ENCODE measurements around the gene SVOP. TPM values are rescaled to one million over a fixed set of nuclear protein-coding genes. Genes with fewer than 3 reads are reported as not detected.
"Not testable (repeated sequence)": the region's sequence is repeated elsewhere in the genome, so short reads cannot be mapped to it uniquely, and the experiment has no call there.

The SVOP gene
- total RNA-seq, 2 donors from 2014 or later = not detected

- Mint-ChIP-seq H3K27ac (no peak overlapping the region), H3K9me3 (peaks cover under 1 to 5% of the 10 kb centered on the region in 2 donors), H3K36me3 (no peaks in the 10 kb centered on the region)
- DNase-seq (ENCODE audit: low spot score in 2 of 2) = no peak
- no peak for ATAC-seq
These were observed 130.7 kb downstream of the SVOP start for GRCh38 chr12:108890208-108890607.

- ATAC-seq = no peak
- no peaks in the 10 kb centered on the region for H3K36me3 Mint-ChIP-seq
- DNase-seq (ENCODE audit: low spot score in 2 of 2) = no peak
These were observed 132.8 kb downstream of the SVOP start for GRCh38 chr12:108888031-108888430.

GRCh38 chr12:108886873-108887629 is 133.8 kb downstream of the SVOP start:
- Mint-ChIP-seq H3K9me3 (peaks cover 0 to 5% of the 10 kb centered on the region in 2 donors), H3K27ac (no peak overlapping the region), H3K36me3 (no peaks in the 10 kb centered on the region)
- DNase-seq (ENCODE audit: low spot score in 2 of 2) (no peak), ATAC-seq (no peak)

More at GRCh38 chr12:108888031-108888430, 132.8 kb downstream of the SVOP start:
- no peak overlapping the region for H3K27ac Mint-ChIP-seq
- H3K9me3 Mint-ChIP-seq = peaks cover 0 to 5% of the 10 kb centered on the region in 2 donors

- ATAC-seq = peak; percentile 75 to 88
- Mint-ChIP-seq H3K36me3 (no peaks in the 10 kb centered on the region), H3K27ac (no peak overlapping the region), H3K9me3 (no peaks in the 10 kb centered on the region)
- DNase-seq (ENCODE audit: low spot score in 2 of 2) = peak; percentile 63 to 72
These were observed 136.5 kb downstream of the SVOP start for GRCh38 chr12:108884116-108885012.

GRCh38 chr12:108881953-108882352 is 138.9 kb downstream of the SVOP start:
- Mint-ChIP-seq H3K9me3 (no peaks in the 10 kb centered on the region), H3K36me3 (no peaks in the 10 kb centered on the region), H3K27ac (peak overlapping the region in 1 of 2 donors; percentile 32)
- no peak for DNase-seq (ENCODE audit: low spot score in 2 of 2)
- no peak for ATAC-seq

- ATAC-seq (no peak), DNase-seq (ENCODE audit: low spot score in 2 of 2) (no peak)
- Mint-ChIP-seq H3K36me3 (no peaks in the 10 kb centered on the region), H3K27ac (peak within 1 kb of the TSS in 1 of 2 donors; percentile 12), H3K9me3 (no peaks in the 10 kb centered on the region)
These were observed 141.1 kb downstream of the SVOP start, which contains the start of gene DAO for GRCh38 chr12:108879615-108880254. DAO (plus strand) TSS chr12:108880092; CDS start chr12:108885007, 4,915 bp downstream.

GRCh38 chr12:108876550-108876949 is 144.3 kb downstream of the SVOP start:
- no peak overlapping the region for H3K27ac Mint-ChIP-seq
- H3K36me3 Mint-ChIP-seq = no peaks in the 10 kb centered on the region
- DNase-seq (ENCODE audit: low spot score in 2 of 2) = no peak
- no peaks in the 10 kb centered on the region for H3K9me3 Mint-ChIP-seq
- ATAC-seq = peak in 1 of 2 donors; percentile 52

GRCh38 chr12:108875682-108876361 is 145.0 kb downstream of the SVOP start:
- Mint-ChIP-seq H3K9me3 (no peaks in the 10 kb centered on the region), H3K27ac (peak overlapping the region in 1 of 2 donors; percentile 48), H3K36me3 (no peaks in the 10 kb centered on the region)
- DNase-seq (ENCODE audit: low spot score in 2 of 2) (no peak), ATAC-seq (peak in 1 of 2 donors; percentile 80)

- Mint-ChIP-seq H3K9me3 (no peaks in the 10 kb centered on the region), H3K27ac (peak overlapping the region in 1 of 2 donors; percentile 48), H3K36me3 (no peaks in the 10 kb centered on the region)
- ATAC-seq (no peak), DNase-seq (ENCODE audit: low spot score in 2 of 2) (no peak)
These were observed 145.6 kb downstream of the SVOP start for GRCh38 chr12:108875280-108875679.

GRCh38 chr12:108868781-108869180 is 152.1 kb downstream of the SVOP start:
- peak overlapping the region in 1 of 2 donors; percentile 26 for H3K27ac Mint-ChIP-seq
- H3K36me3 Mint-ChIP-seq = no peaks in the 10 kb centered on the region
- DNase-seq (ENCODE audit: low spot score in 2 of 2) (no peak), ATAC-seq (no peak)
- no peaks in the 10 kb centered on the region for H3K9me3 Mint-ChIP-seq

- H3K27ac Mint-ChIP-seq; ATAC-seq; H3K9me3 Mint-ChIP-seq; H3K36me3 Mint-ChIP-seq; DNase-seq (ENCODE audit: low spot score in 2 of 2): not testable (repeated sequence)
These were observed 154.8 kb downstream of the SVOP start for GRCh38 chr12:108866083-108866482.

- H3K9me3 Mint-ChIP-seq = no peaks in the 10 kb centered on the region
- H3K36me3 Mint-ChIP-seq = no peaks in the 10 kb centered on the region
- no peak overlapping the region for H3K27ac Mint-ChIP-seq
- ATAC-seq = no peak
- no peak for DNase-seq (ENCODE audit: low spot score in 2 of 2)
These were observed 155.7 kb downstream of the SVOP start for GRCh38 chr12:108865169-108865568.

GRCh38 chr12:108862588-108862959 is 158.3 kb downstream of the SVOP start:
- Mint-ChIP-seq H3K36me3 (peaks cover 0 to 7% of the 10 kb centered on the region in 2 donors), H3K9me3 (no peaks in the 10 kb centered on the region), H3K27ac (no peak overlapping the region)
- ATAC-seq (no peak), DNase-seq (ENCODE audit: low spot score in 2 of 2) (no peak)

- Mint-ChIP-seq H3K9me3 (no peaks in the 10 kb centered on the region), H3K27ac (no peak overlapping the region), H3K36me3 (peaks cover 0 to 7% of the 10 kb centered on the region in 2 donors)
- DNase-seq (ENCODE audit: low spot score in 2 of 2) (no peak), ATAC-seq (no peak)
These were observed 158.8 kb downstream of the SVOP start for GRCh38 chr12:108861878-108862587.

GRCh38 chr12:108860443-108860842 is 160.4 kb downstream of the SVOP start:
- ATAC-seq (no peak), DNase-seq (ENCODE audit: low spot score in 2 of 2) (no peak)
- no peak overlapping the region for H3K27ac Mint-ChIP-seq
- peaks cover 13 to 14% of the 10 kb centered on the region in 2 donors for H3K36me3 Mint-ChIP-seq
- H3K9me3 Mint-ChIP-seq = no peaks in the 10 kb centered on the region

GRCh38 chr12:108859923-108860291 is 161.0 kb downstream of the SVOP start:
- ATAC-seq = no peak
- Mint-ChIP-seq H3K36me3 (peaks cover 13 to 19% of the 10 kb centered on the region in 2 donors), H3K27ac (no peak overlapping the region), H3K9me3 (no peaks in the 10 kb centered on the region)
- no peak for DNase-seq (ENCODE audit: low spot score in 2 of 2)

Data from activated naive CD4-positive, alpha-beta T cell treated with anti-CD3 and anti-CD28 coated beads, Interleukin-2, amount 50 U/mL, for 72 hours (primary cell).